IPS-11a (cell line): Measurements from ENCODE around the gene MCC.

Experiments
- H3K4me3 ChIP-seq: one replicate; pipeline ENCODE4 v1.5.1; 2013; ENCODE audit warnings: low read depth, low read length, control low read depth

MCC gene

DNA sequence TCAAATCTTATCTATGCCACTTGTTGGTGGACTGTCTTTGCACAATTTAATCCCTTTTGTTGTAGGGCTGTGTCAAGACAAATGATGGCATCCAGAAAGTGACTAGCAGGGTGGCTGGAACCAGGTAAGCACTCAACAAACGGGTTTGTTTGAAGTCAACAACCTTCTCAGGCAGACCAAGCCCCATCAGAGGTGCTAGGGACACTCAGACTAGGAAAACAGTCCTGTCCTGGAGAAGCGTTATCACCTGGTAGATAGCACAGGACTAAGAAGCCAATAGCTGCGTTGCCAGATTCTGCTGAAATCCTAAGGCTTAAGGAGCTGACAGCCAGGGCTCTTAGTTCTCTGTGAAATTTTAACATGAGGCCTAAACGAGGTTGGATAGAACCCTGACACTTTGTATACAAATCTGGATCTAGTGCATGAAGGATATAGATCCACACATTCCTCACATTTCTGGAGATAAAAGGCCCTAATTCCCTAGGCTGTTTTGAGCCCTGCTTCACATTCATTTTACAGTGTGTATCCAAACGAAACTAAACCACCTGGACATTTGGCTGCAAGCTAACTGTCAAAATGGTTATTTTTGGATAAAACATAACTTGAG, 331.9 kb downstream of the MCC start:
- no peak overlapping the region for H3K4me3 ChIP-seq

GRCh38 chr5:113153512-113154097, 334.6 kb downstream of the MCC start:
- no peak overlapping the region for H3K4me3 ChIP-seq

DNA sequence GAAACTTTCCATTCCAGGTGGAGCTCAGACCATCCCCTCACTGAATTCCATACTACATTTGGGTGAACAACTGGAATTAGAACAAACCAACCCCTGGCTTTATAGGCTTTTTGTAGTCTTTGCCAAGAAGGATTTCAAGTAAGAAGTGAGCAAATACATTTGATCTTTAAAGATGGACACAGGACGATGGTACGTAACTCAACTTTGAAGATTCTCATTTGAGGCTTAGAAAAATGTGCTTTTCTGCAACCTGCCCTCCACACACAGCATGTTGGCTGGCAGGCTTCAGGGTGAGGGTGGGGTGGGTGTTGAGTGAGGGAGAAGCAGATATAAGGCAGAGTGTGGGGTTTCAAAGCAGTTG, 335.9 kb downstream of the MCC start:
- no peak overlapping the region for H3K4me3 ChIP-seq

DNA sequence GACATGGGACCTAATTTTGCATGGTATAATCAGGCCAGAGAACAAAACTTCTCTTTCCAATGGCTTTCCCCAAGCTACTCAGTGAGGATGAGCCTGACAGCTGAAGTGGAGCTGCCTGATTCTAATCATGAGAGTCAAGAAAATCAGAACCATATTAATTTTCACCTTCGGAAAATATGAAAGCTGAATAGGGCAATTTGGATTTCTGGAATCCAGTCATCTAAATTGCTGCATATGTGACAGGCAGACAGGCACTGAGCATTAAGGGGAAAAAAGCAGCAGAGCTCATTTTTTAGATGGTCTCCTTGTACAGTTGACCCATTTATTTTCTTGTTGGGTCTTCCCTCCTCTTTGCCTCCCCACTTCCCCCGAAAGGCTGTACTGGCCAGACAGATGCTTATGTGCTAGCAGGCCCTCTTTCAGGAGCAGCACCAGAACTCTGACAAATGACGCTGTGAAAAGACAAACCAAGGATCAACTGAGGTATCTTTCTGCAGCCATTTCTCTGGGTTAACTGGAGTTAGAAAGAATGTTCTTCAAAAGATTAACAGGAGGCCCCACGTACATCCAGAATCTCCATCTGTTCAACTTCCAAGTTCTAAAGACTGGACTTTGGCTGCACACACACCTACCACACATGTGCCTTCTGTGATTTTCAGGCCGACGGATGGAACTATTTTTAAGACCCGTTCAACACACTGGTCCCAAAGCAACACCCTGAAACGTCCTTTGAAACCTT, 336.4 kb downstream of the MCC start:
- H3K4me3 ChIP-seq: no peak overlapping the region

- H3K4me3 ChIP-seq: no peak overlapping the region
These were observed 337.4 kb downstream of the MCC start for GRCh38 chr5:113150821-113151220.

DNA sequence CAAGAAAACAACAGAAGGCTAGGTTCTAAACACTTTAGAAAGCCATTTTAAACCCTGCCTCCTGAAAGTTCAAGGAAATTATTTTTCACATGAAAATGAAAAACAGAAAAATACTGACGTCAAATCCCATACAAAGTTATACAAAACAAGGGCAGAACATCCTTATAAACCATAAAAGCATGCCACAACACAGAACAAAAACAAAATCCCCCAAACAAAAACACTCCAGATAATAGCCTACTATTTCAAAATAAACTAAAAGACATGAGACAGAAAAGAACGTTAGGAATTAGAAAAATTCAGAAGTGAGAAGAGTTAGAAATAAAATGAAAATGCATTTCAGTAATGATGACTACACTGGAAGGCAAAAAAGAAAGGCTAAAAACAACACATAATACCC, 338.0 kb downstream of the MCC start:
- H3K4me3 ChIP-seq: no peak overlapping the region

GRCh38 chr5:113147537-113147936, 340.7 kb downstream of the MCC start:
- H3K4me3 ChIP-seq: no peak overlapping the region

DNA sequence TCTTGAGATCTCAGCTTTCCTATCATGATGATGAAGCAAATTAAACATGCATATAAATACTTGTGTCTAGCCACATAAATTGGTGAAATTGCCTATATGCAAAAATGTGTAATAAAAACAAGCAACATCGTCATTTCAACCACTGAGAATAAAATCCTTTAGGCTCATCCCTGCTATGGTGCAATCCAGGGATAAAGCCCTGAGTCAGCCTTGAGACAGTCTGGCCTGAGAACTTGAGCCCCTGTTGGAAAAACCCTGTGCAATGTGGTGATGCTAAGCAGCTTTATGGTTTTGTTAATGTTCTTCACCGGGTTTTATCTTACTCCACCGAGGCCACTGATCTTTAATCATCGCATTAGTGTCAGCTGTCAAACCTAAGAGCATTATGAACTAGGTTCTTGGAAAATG, 341.1 kb downstream of the MCC start:
- no peak overlapping the region for H3K4me3 ChIP-seq

DNA sequence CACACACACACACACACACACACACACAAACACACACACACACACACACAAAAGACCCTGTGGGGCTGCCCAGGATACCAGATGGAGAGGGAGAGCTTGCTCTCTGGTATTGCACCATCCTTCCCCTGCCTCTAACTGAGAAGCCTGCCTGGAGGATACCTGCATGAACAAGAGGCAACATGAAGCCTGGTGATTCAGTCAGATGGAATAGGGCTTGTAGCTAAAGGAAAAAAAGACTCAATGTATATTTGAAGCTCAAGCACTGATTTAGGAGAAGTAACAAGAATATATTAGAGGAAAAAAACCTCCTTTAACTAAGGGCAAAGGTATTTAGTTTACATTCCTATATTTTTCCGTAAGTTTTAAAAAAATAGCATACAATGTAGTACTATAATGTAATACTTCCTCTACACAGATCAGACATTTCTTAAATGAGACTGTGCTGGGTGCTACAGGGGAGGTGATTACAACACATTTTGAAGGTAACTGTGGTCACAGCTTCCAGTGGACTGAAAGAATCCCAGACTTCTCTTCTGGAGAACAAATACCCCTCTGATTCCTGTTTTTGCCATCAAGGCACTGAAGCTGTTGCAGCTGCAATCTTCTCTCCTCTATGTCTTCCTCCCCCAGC, 342.4 kb downstream of the MCC start:
- H3K4me3 ChIP-seq: no peak overlapping the region

DNA sequence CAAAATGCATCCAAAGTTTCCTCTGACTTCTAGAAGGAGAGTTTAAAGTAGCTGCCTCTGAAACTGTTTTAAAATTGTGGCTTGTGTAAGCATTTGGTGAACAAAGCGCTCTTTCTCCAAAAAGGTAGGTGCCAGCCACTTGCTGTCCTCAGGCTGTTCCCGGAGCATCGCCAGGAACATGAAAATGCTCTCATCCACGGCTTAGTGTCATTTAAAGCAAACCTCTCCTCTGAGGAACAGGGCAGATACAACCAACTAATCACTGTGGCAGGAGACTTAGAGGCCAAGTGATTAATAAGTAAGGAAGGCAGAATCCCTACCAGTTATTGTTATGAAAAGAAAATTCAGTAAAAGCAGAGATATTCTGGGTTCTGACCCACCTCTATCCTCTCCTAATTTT, 346.1 kb downstream of the MCC start:
- no peak overlapping the region for H3K4me3 ChIP-seq

- H3K4me3 ChIP-seq: no peak overlapping the region
These were observed 347.2 kb downstream of the MCC start for GRCh38 chr5:113140837-113141671.

GRCh38 chr5:113133211-113133975, 354.9 kb downstream of the MCC start:
- no peak overlapping the region for H3K4me3 ChIP-seq

- H3K4me3 ChIP-seq: no peak overlapping the region
These were observed 355.7 kb downstream of the MCC start for GRCh38 chr5:113132564-113132963.

- H3K4me3 ChIP-seq: no peak overlapping the region
These were observed 359.5 kb downstream of the MCC start for GRCh38 chr5:113128641-113129330.

DNA sequence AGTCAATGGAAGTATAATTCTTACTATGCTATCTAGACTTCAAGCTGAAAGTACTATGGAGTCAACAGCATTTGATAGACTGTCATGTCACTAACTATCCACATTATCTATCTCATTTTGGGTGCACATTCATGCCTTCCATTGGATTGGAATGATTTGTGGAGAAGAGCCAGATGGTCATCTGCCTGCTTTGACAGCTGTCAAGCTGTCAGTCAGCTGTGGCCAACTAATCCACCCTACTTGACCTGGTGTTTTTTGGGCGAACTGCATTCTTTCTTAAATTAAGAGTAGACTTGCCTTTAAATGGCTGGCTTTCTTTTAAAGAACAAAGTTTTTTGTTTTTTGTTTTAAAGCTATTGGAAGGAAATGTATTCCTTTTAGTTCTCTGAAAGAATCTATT, 360.2 kb downstream of the MCC start:
- no peak overlapping the region for H3K4me3 ChIP-seq

GRCh38 chr5:113127021-113127420, 361.2 kb downstream of the MCC start:
- no peak overlapping the region for H3K4me3 ChIP-seq

GRCh38 chr5:113125371-113125770, 362.9 kb downstream of the MCC start:
- no peak overlapping the region for H3K4me3 ChIP-seq

GRCh38 chr5:113124914-113125313, 363.3 kb downstream of the MCC start:
- H3K4me3 ChIP-seq: no peak overlapping the region

DNA sequence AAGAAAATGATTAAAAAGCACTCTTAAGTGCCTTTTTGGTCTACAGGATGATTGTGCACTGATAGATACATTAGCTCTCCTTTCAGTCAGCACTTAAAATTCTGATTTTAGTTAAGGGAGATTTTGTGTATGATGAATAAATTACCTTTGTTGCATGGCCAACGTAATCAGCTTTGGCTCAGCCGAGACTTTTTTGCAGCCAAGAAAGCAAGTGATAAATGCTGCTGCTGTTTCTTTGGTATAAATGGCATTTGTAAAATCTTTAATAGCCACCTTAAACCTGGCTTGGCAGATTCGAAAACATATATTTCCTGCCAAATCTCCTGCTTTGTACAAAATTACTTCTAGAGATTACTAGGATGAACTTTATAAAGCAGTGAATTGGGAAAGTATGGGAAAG, 364.0 kb downstream of the MCC start:
- no peak overlapping the region for H3K4me3 ChIP-seq

DNA sequence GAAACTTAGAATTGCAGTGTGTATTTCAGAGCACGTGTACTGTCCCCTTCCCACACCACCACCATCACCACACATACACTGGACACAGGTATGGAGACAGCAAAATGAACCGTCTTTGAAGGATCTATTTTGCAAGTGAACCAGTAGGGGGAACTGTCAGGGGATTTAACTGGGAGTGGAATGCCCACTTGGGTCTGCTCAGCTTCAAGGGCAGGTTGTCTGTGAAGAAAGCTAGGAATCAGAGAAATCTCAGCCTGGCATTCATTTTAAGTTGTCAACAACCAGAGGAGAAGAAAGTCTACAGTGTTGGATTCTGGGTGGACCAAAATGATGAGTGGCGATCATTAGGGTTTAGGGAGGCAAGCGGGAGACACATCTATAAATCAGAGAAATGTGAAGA, 364.6 kb downstream of the MCC start:
- no peak overlapping the region for H3K4me3 ChIP-seq
